ENCODE results near the gene IST1. TPM values are rescaled to one million over a fixed set of nuclear protein-coding genes. Genes with fewer than 3 reads are reported as not detected.

The IST1 gene
- total and polyA plus RNA-seq, 10 of the 15 experiments (the other 5 are each of a cell fraction or from before 2014, with no cell fraction given) = 97.3 to 293 (median 138) TPM

GRCh38 chr16:71969353-71969752 is 74.0 kb downstream of the IST1 start:
- TF ChIP-seq CTCF (IDR thresholded peaks at IDR 0.05 in 2 of 3, conservative IDR thresholded peaks at IDR 0.05 in 1 of 3; ENCODE audit: control insufficient read depth in 2 of 3, extremely low read depth in 1 of 3, insufficient read depth in 1 of 3, low read depth in 3 of 3, low read length in 3 of 3) (no peak), SPI1 (IDR thresholded peaks at IDR 0.05; ENCODE audit: borderline replicate concordance, insufficient read depth, low read depth, low read length) (no peak), GATAD2B (conservative IDR thresholded peaks at IDR 0.05; ENCODE audit: low read depth) (no peak), TCF3 (IDR thresholded peaks at IDR 0.05; ENCODE audit: borderline replicate concordance, insufficient read depth, low read depth, low read length) (no peak)
- in situ Hi-C loops (cut with MboI) = no loop called here
- H3K27me3 ChIP-seq (replicated peaks in 1 of 2; ENCODE audit: control insufficient read depth in 2 of 2, insufficient read depth in 2 of 2, low read length in 1 of 2) = no peaks in the 10 kb centered on the region
- no peak overlapping the region for H3K27ac ChIP-seq (ENCODE audit: control insufficient read depth, insufficient read depth)
- ATAC-seq (no peak), DNase-seq (ENCODE audit: low read depth, low spot score) (no peak), FAIRE-seq (no peak)
- H3K4me3 ChIP-seq = no peak overlapping the region
- BruUV-seq (replicated peaks) = no TSS peak
- no peak overlapping the region for H3K9ac ChIP-seq (ENCODE audit: control insufficient read depth, insufficient read depth, low read length)
- H3K36me3 ChIP-seq (ENCODE audit: control insufficient read depth in 2 of 2, insufficient read depth in 2 of 2, low read length in 1 of 2) = no peaks in the 10 kb centered on the region
- RAD21 ChIA-PET (ENCODE audit: unreplicated experiment) = interaction anchor here (0.5 kb wide), 1 partner anchor 84 kb away, joined by 3 read pairs; no protein-coding TSS in a partner anchor
- no peaks in the 10 kb centered on the region for H3K9me3 ChIP-seq (replicated peaks; ENCODE audit: control insufficient read depth, insufficient read depth, low read length)
- 39% methylated on average over 2 of the region's 2 CpGs for WGBS (ENCODE audit: insufficient coverage, insufficient replicate concordance, low lambda C conversion rate, missing lambda C conversion rate)
- SMC1A ChIA-PET (ENCODE audit: uncharacterized antibody, unreplicated experiment) = no interaction called here
- no peaks in the 10 kb centered on the region for H3K4me1 ChIP-seq (ENCODE audit: control insufficient read depth, insufficient read depth, low read length)
- H3K4me2 ChIP-seq (ENCODE audit: control insufficient read depth, insufficient read depth) = no peak overlapping the region
- no peaks in the 10 kb centered on the region for H4K20me1 ChIP-seq (ENCODE audit: control insufficient read depth, insufficient read depth)
- POLR2A ChIA-PET = interaction anchor here (0.6 kb wide), 1 partner anchor 84 kb away, joined by 3 read pairs; no protein-coding TSS in a partner anchor
- no peak overlapping the region for H2AFZ ChIP-seq (ENCODE audit: control insufficient read depth, low read depth, low read length)
- intact Hi-C loops (cut with micrococcal nuclease; ENCODE audit: unreplicated experiment) = loop anchor here (10.0 kb wide), 2 partner anchors 285 to 325 kb away; no protein-coding TSS in a partner anchor
- H3K79me2 ChIP-seq (ENCODE audit: control insufficient read depth, insufficient read depth, low read length) = no peaks in the 10 kb centered on the region
- CTCF ChIA-PET = no interaction called here

GRCh38 chr16:71971571-71971970 is 76.2 kb downstream of the IST1 start:
- no peak for FAIRE-seq
- Histone ChIP-seq H3K4me1 (ENCODE audit: control insufficient read depth, insufficient read depth, low read length) (no peaks in the 10 kb centered on the region), H3K4me3 (no peak overlapping the region), H3K9me3 (replicated peaks; ENCODE audit: control insufficient read depth, insufficient read depth, low read length) (no peaks in the 10 kb centered on the region), H3K79me2 (ENCODE audit: control insufficient read depth, insufficient read depth, low read length) (no peaks in the 10 kb centered on the region), H4K20me1 (ENCODE audit: control insufficient read depth, insufficient read depth) (no peaks in the 10 kb centered on the region), H3K36me3 (ENCODE audit: control insufficient read depth in 2 of 2, insufficient read depth in 2 of 2, low read length in 1 of 2) (no peaks in the 10 kb centered on the region), H3K9ac (ENCODE audit: control insufficient read depth, insufficient read depth, low read length) (no peak overlapping the region), H3K4me2 (ENCODE audit: control insufficient read depth, insufficient read depth) (no peak overlapping the region), H3K27me3 (replicated peaks in 1 of 2; ENCODE audit: control insufficient read depth in 2 of 2, insufficient read depth in 2 of 2, low read length in 1 of 2) (no peaks in the 10 kb centered on the region; a peak in 1 of 4 replicates), H2AFZ (ENCODE audit: control insufficient read depth, low read depth, low read length) (no peak overlapping the region), H3K27ac (ENCODE audit: control insufficient read depth, insufficient read depth) (no peak overlapping the region)
- DNase-seq (ENCODE audit: low read depth, low spot score) = no peak
- SMC1A ChIA-PET (ENCODE audit: uncharacterized antibody, unreplicated experiment) = interaction anchor here (2.2 kb wide), 1 partner anchor 9 kb away, joined by 10 read pairs; no protein-coding TSS in a partner anchor
- POLR2A ChIA-PET = no interaction called here
- in situ Hi-C loops (cut with MboI) = no loop called here
- intact Hi-C loops (cut with micrococcal nuclease; ENCODE audit: unreplicated experiment) = no loop called here
- ATAC-seq = no peak
- BruUV-seq (replicated peaks) = no TSS peak
- RAD21 ChIA-PET (ENCODE audit: unreplicated experiment) = no interaction called here
- 34% methylated on average over 4 of the region's 4 CpGs for WGBS (ENCODE audit: insufficient coverage, insufficient replicate concordance, low lambda C conversion rate, missing lambda C conversion rate)
- CTCF ChIA-PET = interaction anchor here (1.1 to 2.9 kb wide), 2 partner anchors 10 to 17 kb away, joined by 3 to 22 read pairs; no protein-coding TSS in a partner anchor
- TF ChIP-seq SP1 (IDR thresholded peaks at IDR 0.05; ENCODE audit: low read depth, low read length) = no peak
- TF ChIP-seq USF1 (IDR thresholded peaks at IDR 0.05; ENCODE audit: borderline replicate concordance, extremely low read length, insufficient read depth, low read depth, low read length) = no peak
- TF ChIP-seq PAX5 (IDR thresholded peaks at IDR 0.05; ENCODE audit: borderline replicate concordance, low read depth, low read length) = no peak
- no peak for TF ChIP-seq USF2 (IDR thresholded peaks at IDR 0.05; ENCODE audit: borderline replicate concordance, low read depth, low read length)
- no peak for TF ChIP-seq ZNF207 (IDR thresholded peaks at IDR 0.05; ENCODE audit: borderline replicate concordance)

Measured in GM12878 (cell line).